Thyroid gland (tissue), 4 donors: ENCODE data around the gene ALAS1.

ENCODE experiments used
- CTCF ChIP-seq, 6 experiments: fragments of 200-600 bp in 3 of 6; fragments of 450-650 bp in 3 of 6; sonication (generic) in 3 of 6; IDR thresholded peaks; one replicate each; pipeline ENCODE4 v1.5.1; 2016 to 2019; ENCODE audit warnings: antibody characterized with exemption in 6 of 6, mild to moderate bottlenecking in 2 of 6, inconsistent platforms in 1 of 6, moderate library complexity in 1 of 6
- POLR2A ChIP-seq, 2 donors: fragments of 450-650 bp; IDR thresholded peaks; one replicate each; pipeline ENCODE4 v1.6.1; 2017; ENCODE audit warnings: antibody characterized with exemption in 2 of 2, mild to moderate bottlenecking in 2 of 2, moderate library complexity in 1 of 2

GRCh38 chr3:52230461-52230860, 32.5 kb downstream of the ALAS1 start:
- TF ChIP-seq CTCF (IDR thresholded peaks at IDR 0.05) = no peak
- TF ChIP-seq POLR2A (IDR thresholded peaks at IDR 0.05) = no peak
